Testis (tissue), 3 donors: ENCODE data around the gene ZNF774. TPM values are rescaled to one million over a fixed set of nuclear protein-coding genes. Genes with fewer than 3 reads are reported as not detected.
A peak's percentile ranks its signal among the peaks of the same experiment; 100 is the strongest.

Experiments
- DNase-seq: peaks from one replicate; pipeline ENCODE4 v3.0.0-alpha.2; 2019
- H3K27ac ChIP-seq, 2 donors: fragments of 200-600 bp; sonication (generic); one replicate each; pipeline ENCODE4 v1.5.1; 2019
- H3K27me3 ChIP-seq: fragments of 200-600 bp; sonication (generic); one replicate; pipeline ENCODE4 v1.5.1; 2019
- H3K36me3 ChIP-seq: fragments of 200-600 bp; sonication (generic); one replicate; pipeline ENCODE4 v1.5.1; 2017; ENCODE audit warnings: low read depth; ENCODE audit errors: missing control alignments
- H3K4me1 ChIP-seq: fragments of 200-600 bp; sonication (generic); one replicate; pipeline ENCODE4 v1.5.1; 2019
- H3K4me3 ChIP-seq, 2 donors: fragments of 200-600 bp; sonication (generic); one replicate each; pipeline ENCODE4 v1.5.1; 2017 to 2019
- H3K9me3 ChIP-seq: fragments of 200-600 bp; sonication (generic); one replicate; pipeline ENCODE4 v1.5.1; 2017
- CTCF ChIP-seq, 3 experiments: fragments of 450-650 bp in 2 of 3; fragments of 200-600 bp in 1 of 3; sonication (generic) in 1 of 3; IDR thresholded peaks; one replicate each; pipeline ENCODE4 v1.5.1; 2016 to 2019; ENCODE audit warnings: antibody characterized with exemption in 3 of 3, mild to moderate bottlenecking in 2 of 3, moderate library complexity in 1 of 3
- POLR2A ChIP-seq: fragments of 450-650 bp; IDR thresholded peaks from one replicate; pipeline ENCODE4 v1.6.1; 2017; ENCODE audit warnings: antibody characterized with exemption, mild to moderate bottlenecking, moderate library complexity
- WGBS, 2 donors: methylation state at CpG; one replicate each; pipeline ENCODE4 v1.1.5; 2018; 5-methylcytosine and 5-hydroxymethylcytosine counted together
- intact Hi-C: fragments of 100-400 bp; cut with DNase I; formaldehyde crosslinking; loops from one replicate; pipeline ENCODE4 v1.15.1; 2023; ENCODE audit warnings: low total_unique reads
- polyA plus RNA-seq: library from polyadenylated mRNA; stranded (reverse); fragments of 350-450 nt; fragmentation: Illumina TruSeq; extraction: RNeasy Lipid Tissue Mini Kit (QIAGEN cat#74804); gene quantifications from one replicate; pipeline ENCODE4 v1.2.3, GENCODE V29; 2014; ENCODE audit warnings: low read depth, low replicate concordance; ENCODE audit not compliant: insufficient read depth
- total RNA-seq, 2 donors: library from RNA; depleted of rRNA; stranded (reverse); fragments of >200 nt; gene quantifications; one replicate each; pipeline ENCODE4 v1.2.3, GENCODE V29; 2016

Gene ZNF774
- total and polyA plus RNA-seq, 3 donors from 2014 or later: 2.5 to 8.7 (median 5.6) TPM

GRCh38 chr15:90365414-90366055 is 13.5 kb downstream of the ZNF774 start:
- intact Hi-C loops: no loop called here
- TF ChIP-seq POLR2A (no peak), CTCF (IDR thresholded peaks at IDR 0.05) (no peak)

DNA sequence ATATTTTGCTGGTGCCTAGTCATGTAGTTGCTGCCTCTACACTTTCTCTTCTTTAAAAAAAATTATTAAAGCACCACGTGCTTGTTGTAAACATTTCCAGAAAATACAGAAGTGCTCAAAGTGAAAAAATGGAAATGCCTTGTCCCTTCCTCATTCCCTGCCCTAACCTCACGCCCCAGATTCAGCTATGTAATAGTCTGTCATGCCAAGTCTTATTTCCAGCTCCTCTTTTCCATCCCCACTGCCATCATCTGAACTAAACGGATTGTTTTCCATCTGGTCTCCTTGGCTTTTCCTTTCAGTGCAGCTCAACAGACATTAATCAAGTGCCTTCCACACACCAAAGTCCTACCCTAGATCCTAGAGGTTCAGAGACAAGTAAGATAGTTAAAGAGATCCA is 15.5 kb downstream of the ZNF774 start:
- intact Hi-C loops: no loop called here
- Histone ChIP-seq H3K27me3 (no peaks in the 10 kb centered on the region), H3K27ac (no peak overlapping the region), H3K36me3 (no peaks in the 10 kb centered on the region), H3K4me1 (peaks cover 8% of the 10 kb centered on the region), H3K4me3 (no peak overlapping the region), H3K9me3 (no peaks in the 10 kb centered on the region)
- 42 to 49% methylated on average over 3 of the region's 3 CpGs for WGBS, 2 donors
- no peak for DNase-seq
- TF ChIP-seq CTCF (IDR thresholded peaks at IDR 0.05) (no peak), POLR2A (no peak)

More at GRCh38 chr15:90365414-90366055, 13.5 kb downstream of the ZNF774 start:
- no peak for DNase-seq
- H3K9me3 ChIP-seq: no peaks in the 10 kb centered on the region
- H3K4me3 ChIP-seq: no peak overlapping the region
- WGBS, 2 donors: 93 to 95% methylated on average over 15 of the region's 15 CpGs
- no peak overlapping the region for H3K27ac ChIP-seq
- H3K4me1 ChIP-seq: peaks cover 14% of the 10 kb centered on the region
- no peaks in the 10 kb centered on the region for H3K27me3 ChIP-seq
- no peaks in the 10 kb centered on the region for H3K36me3 ChIP-seq

DNA sequence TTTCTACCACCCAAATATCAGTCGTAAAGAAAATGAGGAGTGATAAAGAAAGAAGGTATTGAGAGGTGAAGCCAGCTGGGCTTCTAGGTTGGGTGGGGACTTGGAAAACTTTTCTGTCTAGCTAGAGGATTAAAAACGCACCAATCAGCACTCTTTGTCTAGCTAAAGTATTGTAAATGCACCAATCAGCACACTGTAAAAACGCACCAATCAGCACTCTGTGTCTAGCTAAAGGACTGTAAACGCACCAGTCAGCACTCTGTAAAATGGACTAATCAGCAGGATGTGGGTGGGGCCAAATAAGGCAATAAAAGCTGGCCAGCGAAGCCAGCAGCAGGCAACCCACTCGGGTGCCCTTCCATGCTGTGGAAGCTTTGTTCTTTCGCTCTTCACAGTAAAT is 23.0 kb downstream of the ZNF774 start:
- Histone ChIP-seq H3K36me3 (no peaks in the 10 kb centered on the region), H3K4me3 (no peak overlapping the region), H3K4me1 (no peaks in the 10 kb centered on the region), H3K27ac (no peak overlapping the region), H3K9me3 (no peaks in the 10 kb centered on the region), H3K27me3 (no peaks in the 10 kb centered on the region)
- TF ChIP-seq CTCF (IDR thresholded peaks at IDR 0.05) (no peak), POLR2A (no peak)
- 83 to 89% methylated on average over 7 of the region's 7 CpGs for whole genome bisulfite sequencing, 2 donors
- intact Hi-C loops: no loop called here
- peak; percentile 49 for DNase-seq

- TF ChIP-seq CTCF (IDR thresholded peaks at IDR 0.05): no peak
- 72 to 78% methylated on average over 6 of the region's 6 CpGs for WGBS, 2 donors
- no peaks in the 10 kb centered on the region for H3K36me3 ChIP-seq
- no peaks in the 10 kb centered on the region for H3K4me1 ChIP-seq
- no peak for DNase-seq
- intact Hi-C loops: no loop called here
- no peak overlapping the region for H3K4me3 ChIP-seq
- no peaks in the 10 kb centered on the region for H3K27me3 ChIP-seq
- H3K9me3 ChIP-seq: no peaks in the 10 kb centered on the region
- no peak overlapping the region for H3K27ac ChIP-seq
Observed at GRCh38 chr15:90376789-90377188, 24.7 kb downstream of the ZNF774 start.

GRCh38 chr15:90379263-90379662 is 27.2 kb downstream of the ZNF774 start:
- TF ChIP-seq POLR2A (no peak), CTCF (IDR thresholded peaks at IDR 0.05) (no peak)
- intact Hi-C loops: no loop called here
- no peaks in the 10 kb centered on the region for H3K36me3 ChIP-seq
- DNase-seq: no peak
- H3K9me3 ChIP-seq: no peaks in the 10 kb centered on the region
- no peak overlapping the region for H3K27ac ChIP-seq
- no peaks in the 10 kb centered on the region for H3K4me1 ChIP-seq
- H3K4me3 ChIP-seq: no peak overlapping the region
- 88 to 89% methylated on average over 3 of the region's 3 CpGs for WGBS, 2 donors
- H3K27me3 ChIP-seq: no peaks in the 10 kb centered on the region
